SH-SY5Y (cell line): Measurements from ENCODE around the gene PDPR.

ENCODE experiments used
- GATA2 ChIP-seq: IDR thresholded peaks from 2 replicates; pipeline ENCODE4 v1.6.1; 2011; ENCODE audit warnings: mild to moderate bottlenecking, low read depth, low read length
- GATA3 ChIP-seq: IDR thresholded peaks from 2 replicates; pipeline ENCODE4 v1.6.1; 2011; ENCODE audit warnings: low read depth, mild to moderate bottlenecking, low read length, moderate library complexity

GRCh38 chr16:70162041-70162451 is 47.9 kb downstream of the PDPR start:
- TF ChIP-seq GATA2: no peak
- TF ChIP-seq GATA3: no peak
